Adipocyte (in vitro differentiated cells): ENCODE results near the gene TAF11L11.
"Not testable (repeated sequence)": the region's sequence is repeated elsewhere in the genome, so short reads cannot be mapped to it uniquely, and the experiment has no call there.

Source experiments
- DNase-seq: peaks from one replicate; pipeline ENCODE4 v3.0.0-alpha.2; 2015; ENCODE audit warnings: low read depth
- H3K27me3 ChIP-seq: replicated peaks from 2 replicates; pipeline ENCODE4 v1.7.0; 2013; ENCODE audit warnings: mild to moderate bottlenecking, low read length, moderate library complexity; ENCODE audit not compliant: control insufficient read depth, insufficient read depth
- H3K36me3 ChIP-seq: 2 replicates; pipeline ENCODE4 v1.7.0; 2013; ENCODE audit warnings: low read length, mild to moderate bottlenecking, moderate library complexity; ENCODE audit not compliant: control insufficient read depth, insufficient read depth, severe bottlenecking
- H3K4me1 ChIP-seq: 2 replicates; pipeline ENCODE4 v1.7.0; 2013; ENCODE audit warnings: mild to moderate bottlenecking, low read length, moderate library complexity; ENCODE audit not compliant: control insufficient read depth, insufficient read depth
- H3K4me3 ChIP-seq: 2 replicates; pipeline ENCODE4 v1.7.0; 2013; ENCODE audit warnings: mild to moderate bottlenecking, low read length, moderate library complexity
- H3K9ac ChIP-seq: 2 replicates; pipeline ENCODE4 v1.7.0; 2013; ENCODE audit warnings: mild to moderate bottlenecking, low read length, moderate library complexity
- H3K9me3 ChIP-seq: 2 replicates; pipeline ENCODE4 v1.7.0; 2013; ENCODE audit warnings: mild to moderate bottlenecking, low read length, moderate library complexity; ENCODE audit not compliant: control insufficient read depth

TAF11L11 gene

DNA sequence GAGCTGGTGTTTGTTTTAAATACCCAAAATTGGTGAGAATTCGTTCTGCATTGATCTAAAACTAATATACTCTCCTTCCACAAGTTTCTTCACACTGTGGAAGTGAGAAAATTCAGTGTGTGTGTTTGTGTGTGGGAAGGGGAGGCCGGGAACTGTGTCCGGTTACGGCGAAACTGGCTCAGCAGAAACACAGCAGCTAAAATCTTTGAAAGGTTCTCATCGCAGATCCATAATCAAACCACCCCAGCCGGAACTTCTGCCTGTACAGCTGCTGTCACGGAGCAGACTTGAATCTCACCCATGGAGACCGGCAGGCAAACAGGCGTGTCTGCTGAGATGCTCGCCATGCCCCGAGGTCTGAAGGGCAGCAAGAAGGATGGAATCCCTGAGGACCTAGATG is 27.8 kb downstream of the TAF11L11 start, which contains the start of gene TAF11L13:
TAF11L13 (plus strand) TSS at position 301 of the 400 bp plus-strand sequence.
- not testable (repeated sequence) for H3K9me3 ChIP-seq, H3K9ac ChIP-seq, DNase-seq, H3K4me1 ChIP-seq, H3K36me3 ChIP-seq, H3K27me3 ChIP-seq, H3K4me3 ChIP-seq

DNA sequence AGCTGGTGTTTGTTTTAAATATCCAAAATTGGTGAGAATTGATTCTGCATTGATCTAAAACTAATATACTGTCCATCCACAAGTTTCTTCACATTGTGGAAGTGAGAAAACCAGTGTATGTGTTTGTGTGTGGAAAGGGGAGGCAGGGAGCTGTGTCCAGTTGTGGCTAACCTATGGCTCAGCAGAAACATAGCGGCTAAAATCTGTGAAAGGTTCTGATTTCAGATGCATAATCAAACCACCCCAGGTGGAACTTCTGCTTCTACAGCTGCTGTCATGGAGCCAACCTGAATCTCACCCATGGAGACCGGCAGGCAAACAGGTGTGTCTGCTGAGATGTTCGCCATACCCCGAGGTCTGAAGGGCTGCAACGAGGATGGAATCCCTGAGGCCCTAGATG is 30.2 kb downstream of the TAF11L11 start, which contains the start of gene TAF11L14:
TAF11L14 (plus strand) TSS at position 301 of the 400 bp plus-strand sequence.
- Histone ChIP-seq H3K9ac (no peak within 1 kb of the TSS), H3K36me3 (no peaks in the 10 kb centered on the region), H3K4me3 (no peak within 1 kb of the TSS), H3K4me1 (no peaks in the 10 kb centered on the region), H3K27me3 (no peaks in the 10 kb centered on the region), H3K9me3 (no peaks in the 10 kb centered on the region)
- DNase-seq, result no peak

DNA sequence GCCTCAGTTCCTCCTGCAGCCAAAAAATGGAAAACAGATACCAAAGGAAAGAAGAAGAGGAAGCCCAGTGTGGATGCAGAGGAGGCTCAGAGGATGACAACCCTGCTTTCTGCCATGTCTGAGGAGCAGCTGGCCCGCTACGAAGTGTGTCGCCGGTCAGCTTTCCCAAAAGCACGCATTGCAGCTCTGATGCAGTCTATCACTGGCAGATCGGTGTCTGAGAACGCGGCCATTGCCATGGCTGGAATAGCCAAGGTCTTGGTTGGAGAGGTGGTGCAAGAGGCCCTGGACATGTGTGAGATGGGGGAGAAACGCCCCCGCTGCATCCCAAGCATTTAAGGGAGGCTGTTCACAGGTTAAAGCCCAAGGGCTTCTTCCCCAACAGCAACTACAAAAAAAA is 45.2 kb downstream of the TAF11L11 start:
- not testable (repeated sequence) for H3K27me3 ChIP-seq, H3K4me3 ChIP-seq, H3K4me1 ChIP-seq, H3K36me3 ChIP-seq, H3K9ac ChIP-seq, H3K9me3 ChIP-seq, DNase-seq

DNA sequence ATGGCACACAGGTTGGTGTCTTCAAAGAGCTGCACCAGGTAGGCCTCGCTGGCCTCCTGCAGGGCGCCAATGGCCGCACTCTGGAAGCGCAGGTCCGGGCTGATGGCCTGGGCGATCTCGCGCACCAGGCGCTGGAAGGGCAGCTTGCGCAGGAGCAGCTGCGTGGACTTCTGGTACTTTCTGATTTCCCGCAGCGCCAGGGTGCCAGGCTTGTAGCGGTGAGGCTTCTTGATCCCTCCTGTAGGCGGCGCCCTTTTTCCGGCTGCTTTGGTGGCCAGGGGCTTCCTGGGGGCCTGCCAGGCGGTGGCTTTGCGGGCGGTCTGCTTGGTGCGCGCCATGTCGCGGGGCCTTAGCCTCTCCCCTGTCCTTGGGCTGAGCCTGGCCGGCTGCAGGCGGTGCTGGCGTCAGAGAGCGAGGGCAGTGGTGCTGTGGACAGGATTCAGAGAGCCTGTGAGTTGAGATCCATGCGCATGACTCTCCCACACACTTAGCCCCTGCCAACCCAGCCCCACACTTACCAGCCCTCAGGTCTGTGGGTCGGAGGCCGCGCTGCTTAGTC is 51.3 kb downstream of the TAF11L11 start:
- H3K9ac ChIP-seq, H3K27me3 ChIP-seq, H3K36me3 ChIP-seq, H3K4me3 ChIP-seq, H3K9me3 ChIP-seq, H3K4me1 ChIP-seq, DNase-seq: not testable (repeated sequence)
